Measurements from ENCODE around the gene CASP7. TPM values are rescaled to one million over a fixed set of nuclear protein-coding genes. Genes with fewer than 3 reads are reported as not detected.

The CASP7 gene
- total RNA-seq, 1 experiment from 2014 or later: 14.0 TPM

DNA sequence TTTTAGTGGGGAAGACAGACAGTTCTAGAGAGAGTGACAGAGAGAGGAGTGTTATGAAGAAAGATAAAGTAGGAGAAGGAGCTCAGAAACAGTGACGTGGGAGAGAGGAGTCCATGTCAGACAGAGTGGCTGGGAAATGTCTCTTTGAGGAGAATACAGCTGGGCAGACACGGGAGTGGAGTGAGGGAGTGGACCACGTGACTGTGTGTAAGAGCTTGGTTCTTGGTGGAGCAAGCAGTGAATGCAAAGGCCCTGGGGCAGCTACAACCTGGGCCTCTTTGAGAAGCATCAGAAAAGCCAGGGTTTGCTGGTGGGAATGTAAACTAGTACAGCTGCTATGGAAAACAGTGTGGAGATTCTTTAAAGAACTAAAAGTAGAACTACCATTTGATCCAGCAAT lies 59.9 kb downstream of the CASP7 start:
- H3K4me1 ChIP-seq (replicated peaks; ENCODE audit: insufficient read depth): no peaks in the 10 kb centered on the region
- intact Hi-C loops (cut with micrococcal nuclease; ENCODE audit: unreplicated experiment): no loop called here
- BruUV-seq (replicated peaks): no TSS peak
- no peaks in the 10 kb centered on the region for H4K20me1 ChIP-seq (ENCODE audit: insufficient read depth)
- no peak overlapping the region for H2AFZ ChIP-seq
- H3K36me3 ChIP-seq (ENCODE audit: low read depth): no peaks in the 10 kb centered on the region
- ChIA-PET CTCF (no interaction called here), POLR2A (ENCODE audit: unreplicated experiment) (no interaction called here)
- no peak overlapping the region for H3K4me2 ChIP-seq
- DNase-seq: no peak
- H3K27ac ChIP-seq: no peak overlapping the region
- TF ChIP-seq EZH2 (IDR thresholded peaks at IDR 0.05; ENCODE audit: low read depth): no peak
- TF ChIP-seq, protein P1, sequence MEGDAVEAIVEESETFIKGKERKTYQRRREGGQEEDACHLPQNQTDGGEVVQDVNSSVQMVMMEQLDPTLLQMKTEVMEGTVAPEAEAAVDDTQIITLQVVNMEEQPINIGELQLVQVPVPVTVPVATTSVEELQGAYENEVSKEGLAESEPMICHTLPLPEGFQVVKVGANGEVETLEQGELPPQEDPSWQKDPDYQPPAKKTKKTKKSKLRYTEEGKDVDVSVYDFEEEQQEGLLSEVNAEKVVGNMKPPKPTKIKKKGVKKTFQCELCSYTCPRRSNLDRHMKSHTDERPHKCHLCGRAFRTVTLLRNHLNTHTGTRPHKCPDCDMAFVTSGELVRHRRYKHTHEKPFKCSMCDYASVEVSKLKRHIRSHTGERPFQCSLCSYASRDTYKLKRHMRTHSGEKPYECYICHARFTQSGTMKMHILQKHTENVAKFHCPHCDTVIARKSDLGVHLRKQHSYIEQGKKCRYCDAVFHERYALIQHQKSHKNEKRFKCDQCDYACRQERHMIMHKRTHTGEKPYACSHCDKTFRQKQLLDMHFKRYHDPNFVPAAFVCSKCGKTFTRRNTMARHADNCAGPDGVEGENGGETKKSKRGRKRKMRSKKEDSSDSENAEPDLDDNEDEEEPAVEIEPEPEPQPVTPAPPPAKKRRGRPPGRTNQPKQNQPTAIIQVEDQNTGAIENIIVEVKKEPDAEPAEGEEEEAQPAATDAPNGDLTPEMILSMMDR (conservative IDR thresholded peaks at IDR 0.05): no peak
- no peaks in the 10 kb centered on the region for H3K79me2 ChIP-seq (ENCODE audit: low read depth)
- no peak overlapping the region for H3K4me3 ChIP-seq
- no peaks in the 10 kb centered on the region for H3F3A ChIP-seq (ENCODE audit: insufficient read depth, low read depth)
- H3K27me3 ChIP-seq (ENCODE audit: insufficient read depth, low read depth): no peaks in the 10 kb centered on the region
- no peaks in the 10 kb centered on the region for H3K9me3 ChIP-seq (ENCODE audit: insufficient read depth, low read depth)
- H3K9me2 ChIP-seq (ENCODE audit: insufficient read depth): no peaks in the 10 kb centered on the region

DNA sequence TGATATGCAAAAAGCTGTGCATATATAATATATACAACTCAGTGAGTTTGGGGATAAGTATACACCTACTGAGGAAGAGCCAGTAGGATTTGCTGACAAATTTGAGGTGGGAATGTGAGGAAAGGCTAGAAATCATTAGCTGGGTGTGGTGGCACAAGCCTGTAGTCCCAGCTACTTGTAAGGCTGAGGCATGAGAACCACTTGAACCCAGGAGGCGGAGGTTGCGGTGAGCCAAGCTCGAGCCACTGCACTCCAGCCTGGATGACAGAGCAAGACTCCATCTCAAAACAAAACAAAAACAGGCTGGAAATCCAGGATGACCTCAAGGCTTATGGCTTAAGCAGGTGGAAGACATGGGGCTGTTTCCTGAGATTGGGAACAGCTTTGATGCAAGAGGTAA lies 61.1 kb downstream of the CASP7 start:
- ChIA-PET CTCF (no interaction called here), POLR2A (ENCODE audit: unreplicated experiment) (no interaction called here)
- no peak for TF ChIP-seq EZH2 (IDR thresholded peaks at IDR 0.05; ENCODE audit: low read depth)
- TF ChIP-seq, protein P1 (conservative IDR thresholded peaks at IDR 0.05): no peak
- Histone ChIP-seq H3K27me3 (ENCODE audit: insufficient read depth, low read depth) (no peaks in the 10 kb centered on the region), H3K4me1 (replicated peaks; ENCODE audit: insufficient read depth) (no peaks in the 10 kb centered on the region), H4K20me1 (ENCODE audit: insufficient read depth) (no peaks in the 10 kb centered on the region), H3K4me2 (no peak overlapping the region), H3K36me3 (ENCODE audit: low read depth) (no peaks in the 10 kb centered on the region), H3K9me2 (ENCODE audit: insufficient read depth) (no peaks in the 10 kb centered on the region), H3K27ac (no peak overlapping the region), H3K9me3 (ENCODE audit: insufficient read depth, low read depth) (no peaks in the 10 kb centered on the region), H3K4me3 (no peak overlapping the region), H3K79me2 (ENCODE audit: low read depth) (no peaks in the 10 kb centered on the region), H3F3A (ENCODE audit: insufficient read depth, low read depth) (no peaks in the 10 kb centered on the region), H2AFZ (no peak overlapping the region)
- intact Hi-C loops (cut with micrococcal nuclease; ENCODE audit: unreplicated experiment): no loop called here
- no TSS peak for BruUV-seq (replicated peaks)
- DNase-seq: no peak

DNA sequence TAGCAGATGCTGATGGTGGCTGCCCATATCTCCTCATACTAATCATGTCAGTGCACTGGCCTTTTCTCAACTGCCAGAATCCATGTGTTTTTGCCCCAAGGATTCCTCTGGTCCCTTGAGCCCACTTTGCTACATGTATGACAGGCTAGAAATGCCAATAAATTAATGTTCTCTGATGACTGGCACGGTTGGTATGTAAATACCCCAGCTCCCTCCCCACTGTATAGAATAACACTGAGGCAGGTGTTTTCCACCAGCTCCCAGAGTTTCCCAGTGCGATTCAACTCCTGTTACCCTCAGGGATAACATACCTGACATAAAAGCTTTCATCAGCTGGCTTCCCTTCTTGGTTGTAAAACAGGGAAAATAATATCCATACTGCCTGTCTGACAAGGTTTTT lies 62.8 kb downstream of the CASP7 start:
- Histone ChIP-seq H3K79me2 (ENCODE audit: low read depth) (no peaks in the 10 kb centered on the region), H3K9me3 (ENCODE audit: insufficient read depth, low read depth) (no peaks in the 10 kb centered on the region), H3K27ac (no peak overlapping the region), H3K4me2 (no peak overlapping the region), H3K27me3 (ENCODE audit: insufficient read depth, low read depth) (no peaks in the 10 kb centered on the region), H3K4me1 (replicated peaks; ENCODE audit: insufficient read depth) (peaks cover 8% of the 10 kb centered on the region), H3F3A (ENCODE audit: insufficient read depth, low read depth) (0 out of 2 replicates have a peak, but pooled peaks cover 3% of the 10 kb centered on the region), H3K36me3 (ENCODE audit: low read depth) (no peaks in the 10 kb centered on the region), H2AFZ (no peak overlapping the region), H3K9me2 (ENCODE audit: insufficient read depth) (no peaks in the 10 kb centered on the region), H4K20me1 (ENCODE audit: insufficient read depth) (no peaks in the 10 kb centered on the region), H3K4me3 (no peak overlapping the region)
- no TSS peak for BruUV-seq (replicated peaks)
- ChIA-PET POLR2A (ENCODE audit: unreplicated experiment) (no interaction called here), CTCF (no interaction called here)
- TF ChIP-seq, protein P1 (conservative IDR thresholded peaks at IDR 0.05): no peak
- TF ChIP-seq EZH2 (IDR thresholded peaks at IDR 0.05; ENCODE audit: low read depth): no peak
- intact Hi-C loops (cut with micrococcal nuclease; ENCODE audit: unreplicated experiment): no loop called here
- DNase-seq: no peak
